H4 (cell line): ENCODE data around the gene KIAA1671. TPM values are rescaled to one million over a fixed set of nuclear protein-coding genes. Genes with fewer than 3 reads are reported as not detected.
"Not testable (repeated sequence)": the region's sequence is repeated elsewhere in the genome, so short reads cannot be mapped to it uniquely, and the experiment has no call there.

Experiments used
- DNase-seq: peaks from one replicate; pipeline ENCODE4 v3.0.0-alpha.2; 2015; ENCODE audit warnings: low spot score
- total RNA-seq: library from RNA; depleted of rRNA; stranded (reverse); fragments of >200 nt; shearing (Covaris generic); gene quantifications from 2 replicates; pipeline ENCODE4 v1.2.3, GENCODE V29; 2014

KIAA1671 gene
- total RNA-seq, 1 experiment from 2014 or later: 3.2 TPM

DNA sequence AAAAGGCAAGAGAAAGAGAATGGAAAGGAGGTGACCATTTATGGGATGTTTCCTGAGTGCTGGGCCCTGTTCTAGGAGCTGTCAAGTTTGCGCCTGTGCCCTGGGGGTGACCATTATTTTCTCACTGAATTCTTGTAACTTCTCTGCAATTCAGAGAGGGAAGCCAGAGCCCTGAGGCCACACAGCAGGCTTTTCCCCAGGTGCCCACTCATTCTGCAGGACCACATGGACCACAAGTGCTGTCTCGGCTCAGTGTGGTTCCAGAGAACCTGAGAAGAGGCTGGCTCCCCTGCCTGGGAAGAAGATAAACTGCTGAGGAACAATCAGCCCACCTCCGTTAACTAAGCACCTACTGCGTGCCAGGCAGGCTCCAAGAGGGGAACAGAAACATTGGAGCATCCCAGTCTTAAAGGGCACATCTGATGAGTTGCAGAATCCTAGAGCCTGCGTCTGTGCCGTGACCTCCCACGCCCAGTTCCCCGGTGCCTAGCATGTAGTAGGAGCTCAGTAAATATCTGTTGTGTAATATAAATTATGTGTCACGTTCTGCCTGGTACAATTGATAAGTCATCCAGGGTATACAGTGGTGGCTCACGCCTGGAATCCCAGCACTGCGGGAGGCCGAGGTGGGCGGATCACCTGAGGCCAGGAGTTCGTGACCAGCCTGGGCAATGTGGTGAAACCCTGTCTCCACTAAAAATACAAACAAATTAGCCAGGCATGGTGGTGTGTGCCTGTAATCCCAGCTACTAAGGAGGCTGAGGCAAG is 215.5 kb downstream of the KIAA1671 start:
- DNase-seq: peak; percentile 39

DNA sequence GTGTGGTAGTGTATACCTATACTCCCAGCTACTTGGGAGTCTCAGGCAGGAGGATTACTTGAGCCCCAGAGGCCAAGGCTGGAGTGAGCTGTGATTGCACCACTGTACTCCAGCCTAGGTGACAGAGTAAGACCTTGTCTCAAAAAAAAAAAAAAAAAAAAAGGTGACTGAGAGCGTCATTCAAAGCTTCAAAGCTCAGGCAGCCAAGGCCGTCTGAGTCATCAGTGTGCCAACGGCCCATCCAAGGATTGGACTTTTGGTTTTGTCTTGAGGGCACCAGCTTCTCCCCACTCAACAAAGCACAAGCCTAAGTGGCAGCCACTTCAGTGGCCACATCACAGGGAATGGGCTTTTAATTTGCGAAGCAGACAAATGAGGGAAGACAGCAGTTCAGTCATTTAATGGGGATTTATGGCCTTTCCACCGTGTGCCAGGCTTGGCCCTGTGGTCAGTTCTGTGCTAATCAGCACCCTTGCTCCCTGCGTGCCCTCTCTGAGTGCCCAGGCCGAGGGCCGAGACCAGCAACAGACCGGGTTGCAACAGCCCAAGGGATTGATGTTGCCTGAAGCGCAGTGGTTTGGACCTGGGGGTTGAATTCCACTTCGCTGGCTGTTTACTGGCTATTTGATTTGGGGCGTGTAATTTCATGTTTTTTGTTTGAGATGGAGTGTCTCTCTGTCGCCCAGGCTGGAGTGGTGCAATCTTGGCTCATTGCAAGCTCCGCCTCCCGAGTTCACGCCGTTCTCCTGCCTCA is 216.9 kb downstream of the KIAA1671 start:
- DNase-seq: no peak

DNA sequence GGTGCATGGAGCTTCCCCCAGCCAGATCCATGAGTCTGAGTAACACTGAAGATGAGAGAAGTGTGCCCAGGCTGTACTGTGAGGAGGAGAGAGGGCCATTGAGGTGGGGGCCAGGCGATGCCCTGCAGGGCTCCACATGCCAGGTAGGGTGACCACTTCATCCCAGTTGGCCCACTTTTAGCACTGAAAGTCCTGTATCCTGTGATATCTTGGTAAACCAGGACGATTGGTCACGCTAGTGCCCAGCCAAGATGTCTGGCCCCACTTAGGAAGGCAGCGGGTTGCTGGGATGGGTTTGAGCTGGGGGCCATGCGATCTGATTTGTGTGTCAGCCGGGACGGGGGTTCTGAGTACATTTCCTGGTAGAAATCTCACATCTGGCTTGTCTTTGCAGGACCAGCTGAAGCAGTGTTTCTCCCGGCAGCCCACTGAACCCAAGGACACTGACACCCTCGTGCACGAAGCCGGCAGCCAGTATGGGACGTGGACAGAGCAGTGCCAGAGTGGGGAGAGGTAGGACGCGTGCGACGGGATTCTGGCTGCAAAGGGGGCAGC is 218.0 kb downstream of the KIAA1671 start:
- DNase-seq: no peak

DNA sequence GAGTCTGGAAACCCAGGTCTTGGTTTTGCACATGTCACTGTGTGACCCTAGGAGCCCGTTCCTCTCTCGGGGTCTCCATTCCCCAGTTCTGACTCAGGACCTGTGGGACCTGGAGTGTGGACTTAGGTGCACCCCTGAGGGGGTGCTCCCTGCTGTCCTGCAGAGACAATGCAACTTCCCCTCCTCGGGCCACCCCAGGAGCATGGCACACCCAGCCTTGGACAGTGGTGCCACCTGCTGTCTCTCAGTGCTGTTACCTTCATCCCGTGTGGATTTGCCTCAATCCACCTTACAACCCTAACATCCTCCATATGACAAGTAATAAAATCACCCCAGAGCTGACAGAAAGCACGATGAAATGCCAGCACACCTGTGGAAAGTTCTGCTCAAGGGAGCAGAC is 219.6 kb downstream of the KIAA1671 start:
- peak; percentile 12 for DNase-seq

DNA sequence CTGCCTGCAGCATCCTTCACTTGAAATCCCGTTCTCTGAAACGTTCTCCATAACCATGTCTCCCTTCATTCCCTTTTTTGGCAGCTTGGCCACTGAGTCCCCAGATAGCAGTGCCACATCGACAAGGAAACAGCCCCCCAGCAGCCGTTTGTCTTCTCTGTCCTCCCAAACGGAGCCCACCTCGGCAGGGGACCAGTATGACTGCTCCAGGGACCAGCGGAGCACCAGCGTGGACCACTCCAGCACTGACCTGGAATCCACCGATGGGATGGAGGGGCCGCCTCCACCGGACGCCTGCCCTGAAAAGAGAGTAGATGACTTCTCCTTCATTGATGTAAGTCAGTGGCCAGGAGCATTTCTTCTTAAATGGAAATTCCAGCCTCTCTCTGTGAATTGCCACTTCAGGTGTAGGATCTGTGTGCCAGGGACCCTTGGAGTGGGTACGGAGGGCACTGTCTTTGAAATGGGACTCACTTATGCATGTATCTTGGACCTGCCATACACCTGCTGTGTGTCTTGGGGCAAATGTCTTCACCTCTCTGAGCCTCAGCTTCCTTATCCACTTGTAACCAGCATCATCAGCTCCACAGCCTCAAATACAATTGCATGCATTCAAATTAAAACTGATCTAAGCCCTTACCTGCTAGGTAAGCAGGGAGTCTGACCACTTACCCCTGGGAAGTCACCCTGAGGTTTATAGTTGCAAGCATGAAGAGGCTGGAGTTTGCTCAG is 221.8 kb downstream of the KIAA1671 start:
- DNase-seq: no peak

DNA sequence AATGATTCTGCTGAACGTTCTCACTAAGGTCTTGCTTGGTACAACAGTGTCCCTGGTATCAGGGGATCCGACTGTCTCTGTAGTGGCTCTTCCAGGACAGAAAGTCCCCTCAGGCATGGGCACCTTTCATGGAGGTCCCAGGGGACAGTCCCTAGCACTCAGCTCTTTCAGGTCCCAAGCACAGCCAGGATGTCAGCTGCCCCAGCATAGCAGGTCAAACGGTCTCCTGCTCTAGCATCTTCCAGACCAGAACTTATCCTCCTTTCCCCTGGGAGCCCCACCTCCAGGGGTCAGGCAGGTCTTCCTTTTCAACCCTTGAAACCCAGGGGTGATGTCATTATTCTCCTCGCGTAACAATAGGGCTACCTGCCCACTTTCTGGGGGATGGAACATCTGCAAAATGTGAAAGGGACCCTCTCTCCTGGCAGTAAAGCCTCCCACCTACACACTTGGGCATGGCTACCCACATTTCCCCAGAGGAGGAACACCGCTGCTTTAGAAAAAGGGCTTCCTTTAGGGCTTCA is 222.4 kb downstream of the KIAA1671 start:
- no peak for DNase-seq

DNA sequence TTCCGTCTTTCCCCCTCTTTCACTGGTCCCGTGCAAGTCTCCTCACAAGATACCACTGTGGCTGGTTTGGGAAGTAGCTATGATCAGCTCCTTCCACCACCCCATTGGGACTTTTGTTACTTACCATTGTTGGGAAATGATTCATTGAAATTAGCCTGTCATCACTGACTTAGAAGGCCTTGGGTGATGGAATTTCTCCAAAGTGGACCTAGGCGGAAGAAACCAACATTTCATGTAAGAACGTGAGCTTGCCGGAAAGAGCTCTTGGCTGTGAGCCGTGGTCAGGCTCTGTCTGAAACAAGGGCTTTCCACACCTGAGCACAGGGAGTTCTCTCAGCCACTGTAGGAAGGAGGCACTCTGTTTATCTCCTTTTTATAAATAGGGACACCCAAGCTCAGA is 223.7 kb downstream of the KIAA1671 start:
- no peak for DNase-seq

DNA sequence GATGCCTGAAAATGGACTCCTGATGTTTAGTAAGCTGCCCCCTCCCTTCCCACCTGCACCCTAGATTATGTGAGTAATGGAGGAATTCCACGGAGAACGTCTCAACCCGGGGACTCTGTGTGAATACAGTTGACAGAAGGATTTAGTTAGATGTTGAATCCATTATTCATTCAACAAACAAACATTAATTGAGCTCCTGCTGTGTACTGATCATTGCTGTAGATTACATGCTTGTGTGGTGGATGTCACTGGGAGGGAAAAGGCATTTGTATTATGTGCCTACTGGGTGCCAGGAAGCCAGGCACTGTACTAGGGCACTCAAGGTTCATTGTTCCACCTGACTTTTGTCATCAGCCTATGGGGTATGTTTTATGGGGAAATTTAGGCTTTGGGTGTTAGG is 224.3 kb downstream of the KIAA1671 start:
- DNase-seq: no peak

DNA sequence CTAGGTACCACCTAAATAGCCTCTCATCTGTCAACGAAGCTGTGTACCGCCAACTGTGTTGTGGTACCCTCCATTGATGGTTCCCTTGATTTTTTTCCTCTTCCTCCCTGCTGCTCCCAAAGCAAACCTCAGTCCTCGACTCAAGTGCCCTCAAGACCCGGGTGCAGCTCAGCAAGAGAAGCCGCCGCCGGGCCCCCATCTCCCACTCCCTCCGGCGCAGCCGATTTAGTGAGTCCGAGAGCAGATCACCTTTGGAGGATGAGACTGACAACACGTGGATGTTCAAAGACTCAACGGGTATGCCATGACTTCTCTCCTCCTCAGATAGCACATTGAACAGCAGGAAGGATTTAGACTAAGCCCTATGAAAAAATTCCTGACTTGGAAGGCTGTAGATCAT is 224.7 kb downstream of the KIAA1671 start:
- DNase-seq: no peak

DNA sequence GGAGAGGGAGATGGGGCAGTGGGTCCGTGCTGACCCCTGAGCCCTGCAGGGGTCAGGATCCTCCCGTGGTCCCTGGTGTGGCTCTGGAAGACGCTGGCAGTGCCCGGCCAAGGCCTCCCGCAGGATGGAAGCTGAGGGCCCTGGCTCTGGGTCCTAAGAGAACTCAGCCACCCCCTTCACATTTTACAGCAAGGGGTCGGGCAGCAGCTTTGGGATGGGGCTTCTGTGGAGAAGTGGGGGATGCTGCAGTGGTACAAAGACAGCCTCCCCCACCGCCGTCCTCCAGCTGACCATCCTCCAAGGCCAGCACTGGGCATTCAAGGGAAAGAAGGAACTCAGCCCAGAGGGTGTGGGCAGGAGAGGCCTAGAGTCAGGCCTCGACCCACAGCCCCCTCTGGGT is 225.4 kb downstream of the KIAA1671 start:
- DNase-seq: no peak

DNA sequence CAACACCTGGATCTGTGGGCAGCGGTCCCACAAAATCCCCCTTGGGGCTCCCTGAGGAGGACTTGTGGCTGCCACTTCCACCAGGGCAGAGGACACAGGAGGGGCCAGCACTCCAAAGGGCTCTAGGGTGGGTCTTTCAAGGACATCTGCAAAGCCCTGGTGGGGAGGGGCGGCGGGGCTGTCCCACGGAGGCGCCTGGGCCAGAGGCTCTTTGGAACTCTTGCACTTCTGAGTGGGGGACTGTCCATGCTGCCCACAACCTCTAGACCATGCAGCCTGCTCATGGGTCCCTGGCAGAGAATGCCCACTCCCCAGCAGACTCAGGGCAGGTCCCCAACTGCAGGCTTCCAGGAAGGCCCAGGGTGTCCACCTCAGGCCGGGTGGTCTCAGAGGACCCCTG is 225.8 kb downstream of the KIAA1671 start:
- not testable (repeated sequence) for DNase-seq

DNA sequence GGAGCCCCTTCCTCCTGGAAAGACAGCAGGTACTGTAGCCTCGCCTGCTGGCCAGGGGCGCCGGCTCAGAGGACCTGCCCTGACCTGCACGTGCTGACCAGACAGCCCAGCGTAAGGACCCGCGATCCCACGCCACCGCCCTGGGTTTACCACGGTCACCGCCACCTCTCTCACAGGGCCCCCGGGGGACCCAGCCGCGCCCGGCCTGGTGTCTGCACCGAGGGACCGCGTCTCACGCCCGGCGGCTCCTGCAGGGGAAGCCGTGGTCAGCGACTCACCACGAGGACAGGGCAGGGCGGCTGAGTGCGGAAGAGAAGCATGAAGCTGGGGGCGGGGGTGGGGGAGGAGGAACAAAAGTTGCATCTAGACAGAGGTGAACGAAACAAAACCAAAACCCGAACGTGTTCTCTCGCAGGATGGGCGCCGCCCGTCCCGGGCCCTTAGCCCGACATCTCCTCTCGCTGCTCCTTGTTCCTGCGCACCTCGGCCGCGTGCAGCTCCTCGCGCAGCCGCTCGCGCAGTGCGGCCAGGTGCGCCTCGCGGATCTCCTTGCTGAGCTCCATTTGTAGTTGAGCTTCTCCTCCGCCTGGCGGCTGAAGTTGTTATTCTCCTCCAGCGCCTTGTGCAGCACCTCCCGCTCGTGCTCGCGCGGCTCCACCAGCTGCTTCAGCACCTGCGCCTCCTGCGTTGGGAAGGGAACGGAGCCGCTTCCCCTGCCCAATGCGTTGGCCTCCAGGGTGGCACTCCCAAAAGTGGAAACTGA is 226.5 kb downstream of the KIAA1671 start:
- not testable (repeated sequence) for DNase-seq

DNA sequence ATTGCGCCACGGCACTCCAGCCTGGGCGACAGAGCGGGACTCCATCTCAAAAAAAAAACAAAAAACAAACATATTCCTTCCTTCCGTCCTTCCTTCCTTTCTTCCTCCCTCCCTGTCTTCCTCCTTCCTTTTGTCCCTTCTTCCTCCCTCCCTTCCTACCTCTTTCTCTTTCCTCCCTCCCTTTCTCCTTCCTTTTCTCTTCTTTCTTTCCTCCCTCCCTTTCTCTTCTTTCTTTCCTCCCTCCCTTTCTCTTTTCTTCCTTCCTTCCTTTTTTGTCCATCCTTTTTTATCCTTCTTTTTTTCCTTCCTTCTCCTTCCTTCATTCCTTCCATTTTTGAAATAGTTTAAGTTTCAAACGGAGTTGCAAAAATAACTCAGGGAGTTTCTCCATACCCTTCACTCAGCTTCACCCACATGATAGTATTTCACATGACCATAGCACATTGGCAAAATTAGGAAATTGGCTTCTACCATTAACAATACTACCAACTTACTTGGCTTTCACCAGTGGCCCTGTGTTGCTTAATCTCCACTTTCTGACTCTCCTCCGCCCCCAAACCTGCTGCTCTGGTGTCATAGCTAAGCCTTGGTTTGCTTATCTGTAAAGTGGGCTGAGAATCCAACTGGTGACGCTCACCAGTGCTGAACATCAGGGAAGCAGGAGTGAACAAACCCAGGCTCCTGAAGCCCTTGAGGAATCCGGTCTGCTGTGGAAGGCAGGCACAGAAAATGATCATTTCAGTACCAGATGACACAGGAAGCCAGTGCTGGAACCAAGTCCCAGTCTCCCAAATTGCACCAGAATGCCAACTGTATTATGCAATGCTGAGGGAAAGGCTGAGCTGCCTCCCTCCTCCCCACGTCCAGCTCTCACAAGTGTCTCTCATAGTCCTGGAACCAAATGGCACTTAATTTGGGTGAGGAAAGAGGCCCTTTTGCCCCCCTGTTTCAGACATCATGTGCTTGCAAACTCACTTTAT is 229.9 kb downstream of the KIAA1671 start:
- no peak for DNase-seq

DNA sequence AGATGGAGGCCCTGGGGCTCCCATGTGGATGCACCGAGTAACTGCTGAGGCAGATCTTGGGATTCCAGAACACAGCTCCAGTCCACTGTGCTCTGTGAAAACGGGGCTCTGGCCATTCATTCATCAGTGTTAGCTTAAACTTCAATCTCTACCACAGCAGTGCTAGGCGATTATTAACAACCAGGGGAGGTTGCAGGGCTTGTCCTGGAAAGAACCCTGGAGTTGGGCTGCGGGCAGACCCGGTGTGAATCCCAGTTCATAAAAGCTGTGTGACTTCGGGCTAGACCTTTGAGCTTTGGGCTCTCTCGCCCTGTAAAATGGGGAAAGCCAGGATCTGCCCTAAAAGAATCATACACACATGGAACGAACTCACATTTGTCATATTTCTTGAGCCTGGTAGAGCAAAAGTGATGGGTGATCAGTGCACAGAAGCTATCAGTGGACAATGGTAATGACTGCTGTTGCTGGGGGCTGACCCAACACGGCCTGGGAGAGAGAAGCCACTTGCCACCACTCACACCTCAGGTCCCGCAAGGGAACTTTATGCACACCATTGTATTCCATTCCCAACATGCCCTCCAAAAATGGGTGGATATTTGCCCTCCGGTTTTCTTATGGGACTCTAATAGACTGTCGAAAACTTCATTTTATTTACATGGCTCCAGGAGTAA is 231.6 kb downstream of the KIAA1671 start:
- no peak for DNase-seq

DNA sequence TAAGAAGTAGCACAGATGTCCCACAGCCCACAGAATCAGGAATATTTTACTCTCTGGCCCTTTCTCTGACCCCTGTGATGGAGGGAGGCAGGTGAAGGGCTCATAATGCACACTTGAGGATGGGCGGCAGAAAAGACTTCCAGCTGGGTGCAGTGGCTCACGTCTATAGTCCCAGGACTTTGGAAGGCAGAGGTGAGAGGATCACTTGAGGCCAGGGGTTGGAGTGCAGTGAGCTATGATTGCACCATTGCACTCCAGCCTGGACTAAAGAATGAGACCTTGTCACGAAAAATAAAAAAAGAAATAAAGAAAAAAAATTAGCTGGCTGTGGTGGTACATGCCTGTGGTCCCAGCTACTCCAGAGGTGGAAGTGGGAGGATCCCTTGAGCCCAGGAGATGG is 233.6 kb downstream of the KIAA1671 start:
- no peak for DNase-seq

DNA sequence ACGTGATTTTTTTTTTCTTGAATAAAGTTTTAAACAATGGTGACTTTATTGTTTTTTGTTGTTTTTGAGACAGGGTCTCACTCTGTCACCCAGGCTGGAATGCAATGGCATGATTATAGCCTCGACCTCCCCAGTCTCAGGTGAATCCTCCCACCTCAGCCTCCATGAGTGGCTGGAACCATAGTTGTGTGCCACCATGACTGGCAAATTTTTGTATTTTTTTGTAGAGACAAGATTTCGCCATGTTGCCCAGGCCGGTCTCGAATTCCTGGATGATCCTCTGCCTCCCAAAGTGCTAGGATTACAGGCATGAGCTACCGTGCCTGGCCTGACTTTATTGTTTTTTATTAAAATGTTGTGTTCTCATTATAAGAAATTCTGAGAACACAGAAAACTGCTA is 235.0 kb downstream of the KIAA1671 start:
- no peak for DNase-seq

DNA sequence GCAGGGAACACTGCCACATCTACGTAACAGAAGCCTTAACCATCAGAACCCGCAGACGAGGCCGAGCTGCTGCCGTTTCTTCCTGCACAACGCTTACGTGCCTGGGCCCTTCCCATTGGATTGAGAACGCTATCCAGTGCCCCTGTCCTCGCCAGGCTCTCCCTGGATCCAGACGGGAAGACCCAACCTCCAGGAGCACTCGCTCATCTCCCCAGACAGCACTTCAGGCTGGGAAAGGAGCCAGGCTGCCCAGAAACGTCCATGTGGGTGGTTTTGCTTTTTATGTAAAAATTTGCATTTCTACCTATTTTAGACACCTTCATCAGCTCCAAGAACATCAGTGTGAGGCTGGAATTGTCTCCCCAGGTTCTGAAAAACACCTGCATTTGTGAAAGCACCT is 239.9 kb downstream of the KIAA1671 start:
- DNase-seq: no peak

DNA sequence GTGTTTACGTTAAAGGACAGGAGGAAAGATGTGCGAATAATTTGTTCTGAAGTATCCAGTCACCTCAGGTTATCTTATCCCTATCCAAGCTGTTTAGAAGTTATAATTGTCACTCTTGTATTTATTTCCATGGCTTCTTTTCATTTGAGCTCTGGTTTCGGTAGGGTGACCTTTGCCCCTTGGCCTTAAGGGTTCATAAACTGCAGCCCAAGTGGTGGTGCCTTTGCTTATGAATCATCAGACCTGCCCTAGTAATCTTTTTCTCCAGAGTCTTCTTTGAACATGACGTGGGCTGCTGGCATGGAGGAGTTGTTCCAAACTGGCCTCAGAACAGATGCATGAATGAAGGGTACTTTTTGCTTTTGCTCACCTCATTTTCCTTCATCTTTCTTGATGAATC is 240.6 kb downstream of the KIAA1671 start:
- no peak for DNase-seq

DNA sequence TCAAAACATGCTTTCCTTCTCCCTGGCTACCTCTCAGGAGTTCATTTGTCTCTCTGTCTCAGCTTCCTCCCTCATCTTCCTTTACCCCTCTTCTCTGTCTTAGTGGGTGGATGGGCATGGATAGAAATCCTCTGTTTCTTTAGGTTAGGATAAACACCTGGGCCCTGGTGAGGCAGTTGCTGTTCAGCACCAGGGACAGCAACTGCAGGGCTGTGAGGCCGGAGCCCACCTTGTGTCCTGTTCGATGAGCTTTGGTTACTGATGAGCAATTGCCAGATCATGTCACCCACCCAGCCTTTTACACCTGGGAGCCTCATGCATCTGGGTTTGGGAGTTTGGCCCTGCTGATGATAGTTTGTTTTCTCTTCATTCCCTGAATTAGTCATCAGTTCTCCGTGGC is 241.0 kb downstream of the KIAA1671 start:
- DNase-seq: no peak

DNA sequence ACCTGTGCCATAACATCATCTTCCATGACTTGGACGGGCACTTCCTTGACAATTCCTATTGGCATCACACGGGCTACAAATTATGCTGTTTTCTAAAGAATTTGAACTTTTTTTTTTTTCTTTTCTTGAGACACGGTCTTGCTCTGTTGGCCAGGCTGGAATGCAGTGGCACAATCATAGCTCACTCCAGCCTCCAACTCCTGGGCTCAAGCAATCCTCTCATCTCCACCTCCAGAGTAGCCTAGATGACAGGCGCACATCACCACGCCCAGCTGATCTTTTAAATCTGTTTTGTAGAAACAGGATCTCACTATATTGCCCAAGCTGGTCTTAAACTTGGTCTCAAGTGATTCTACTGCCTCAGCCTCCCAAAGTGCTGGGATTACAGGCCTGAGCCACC is 243.8 kb downstream of the KIAA1671 start:
- no peak for DNase-seq
